HG02678 (cell line): ENCODE results near the gene AAMP.
A peak's percentile ranks its signal among the peaks of the same experiment; 100 is the strongest.

Source experiments
- ATAC-seq: cut with Tn5 transposase; IDR thresholded peaks from one replicate; pipeline ENCODE4 v1.9.1; 2021; ENCODE audit warnings: mild to moderate bottlenecking, moderate library complexity; ENCODE audit not compliant: unreplicated experiment

The AAMP gene

GRCh38 chr2:218294430-218295022 lies 24.6 kb upstream of the AAMP start:
- ATAC-seq = no peak

GRCh38 chr2:218293715-218294429 lies 23.9 kb upstream of the AAMP start:
- no peak for ATAC-seq

GRCh38 chr2:218292048-218293014 lies 22.4 kb upstream of the AAMP start, which contains the start of gene TMBIM1:
Gene TMBIM1, minus strand, starts transcription at chr2:218292503. Its CDS starts 10,362 bp downstream, at chr2:218282141.
- peak; percentile 76 for ATAC-seq

GRCh38 chr2:218291318-218292047 lies 21.5 kb upstream of the AAMP start:
- ATAC-seq = no peak

GRCh38 chr2:218290316-218291261 lies 20.7 kb upstream of the AAMP start:
- peak; percentile 60 for ATAC-seq

- no peak for ATAC-seq
Observed at GRCh38 chr2:218289639-218290315, 19.8 kb upstream of the AAMP start.

GRCh38 chr2:218286570-218287459 lies 16.9 kb upstream of the AAMP start:
- peak; percentile 61 for ATAC-seq

GRCh38 chr2:218285604-218286003 lies 15.7 kb upstream of the AAMP start:
- ATAC-seq = no peak

GRCh38 chr2:218284106-218284811 lies 14.3 kb upstream of the AAMP start:
- ATAC-seq = peak; percentile 46

- no peak for ATAC-seq
Observed at GRCh38 chr2:218282173-218282991, 12.4 kb upstream of the AAMP start.

- ATAC-seq = no peak
Observed at GRCh38 chr2:218281449-218281848, 11.5 kb upstream of the AAMP start.

- no peak for ATAC-seq
Observed at GRCh38 chr2:218280260-218280870, 10.4 kb upstream of the AAMP start.

- ATAC-seq = no peak
Observed at GRCh38 chr2:218278531-218279360, 8.8 kb upstream of the AAMP start.

- ATAC-seq = no peak
Observed at GRCh38 chr2:218277921-218278320, 8.0 kb upstream of the AAMP start.
